Measurements from ENCODE around the gene C19orf38. TPM values are rescaled to one million over a fixed set of nuclear protein-coding genes. Genes with fewer than 3 reads are reported as not detected.
A peak's percentile ranks its signal among the peaks of the same experiment; 100 is the strongest.

The C19orf38 gene
- total and polyA plus RNA-seq, 2 of the 4 experiments (the other 2 are of a cell fraction) = 0.18 to 0.19 TPM

DNA sequence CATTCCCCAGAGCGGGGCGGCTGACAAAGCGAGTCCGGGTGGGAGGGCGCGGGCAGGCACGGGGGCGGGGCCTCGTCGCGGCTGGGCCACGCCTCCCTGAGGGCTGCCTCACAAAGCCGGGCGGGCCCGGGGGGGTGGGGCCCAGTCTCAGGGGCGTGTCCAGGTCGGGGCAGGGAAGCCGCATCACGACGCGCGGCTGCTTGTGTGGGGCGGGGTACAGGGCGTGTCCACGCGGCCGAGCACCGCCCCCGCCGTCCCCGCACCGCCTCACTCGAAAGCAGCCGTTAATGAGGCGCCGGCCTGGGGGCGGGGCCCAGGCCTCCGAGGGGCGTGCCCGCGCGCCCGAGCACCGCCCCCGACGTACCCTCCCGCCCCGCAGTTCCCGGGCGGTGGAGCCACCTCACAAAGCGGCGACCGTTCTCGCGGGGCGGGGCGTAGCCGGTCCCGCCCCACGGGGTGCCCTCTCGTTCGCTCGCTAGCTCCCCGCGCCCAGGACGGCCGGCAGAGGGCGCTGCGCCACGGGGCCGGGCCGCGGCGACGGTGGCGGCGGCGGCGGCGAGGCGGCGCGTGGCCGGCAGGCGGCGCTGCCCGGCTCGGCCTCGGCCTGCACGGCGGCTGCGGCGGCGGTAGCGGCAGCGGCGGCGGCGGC lies 22.9 kb downstream of the C19orf38 start, which contains the start of gene CARM1 (continued):
- TF ChIP-seq MAFK (IDR thresholded peaks at IDR 0.05; ENCODE audit: low read depth, low read length) = no peak
- TF ChIP-seq BHLHE40 (IDR thresholded peaks at IDR 0.05; ENCODE audit: low read depth, low read length) = 0 out of 2 replicates have a peak, but pooled peaks have one; percentile 14

DNA sequence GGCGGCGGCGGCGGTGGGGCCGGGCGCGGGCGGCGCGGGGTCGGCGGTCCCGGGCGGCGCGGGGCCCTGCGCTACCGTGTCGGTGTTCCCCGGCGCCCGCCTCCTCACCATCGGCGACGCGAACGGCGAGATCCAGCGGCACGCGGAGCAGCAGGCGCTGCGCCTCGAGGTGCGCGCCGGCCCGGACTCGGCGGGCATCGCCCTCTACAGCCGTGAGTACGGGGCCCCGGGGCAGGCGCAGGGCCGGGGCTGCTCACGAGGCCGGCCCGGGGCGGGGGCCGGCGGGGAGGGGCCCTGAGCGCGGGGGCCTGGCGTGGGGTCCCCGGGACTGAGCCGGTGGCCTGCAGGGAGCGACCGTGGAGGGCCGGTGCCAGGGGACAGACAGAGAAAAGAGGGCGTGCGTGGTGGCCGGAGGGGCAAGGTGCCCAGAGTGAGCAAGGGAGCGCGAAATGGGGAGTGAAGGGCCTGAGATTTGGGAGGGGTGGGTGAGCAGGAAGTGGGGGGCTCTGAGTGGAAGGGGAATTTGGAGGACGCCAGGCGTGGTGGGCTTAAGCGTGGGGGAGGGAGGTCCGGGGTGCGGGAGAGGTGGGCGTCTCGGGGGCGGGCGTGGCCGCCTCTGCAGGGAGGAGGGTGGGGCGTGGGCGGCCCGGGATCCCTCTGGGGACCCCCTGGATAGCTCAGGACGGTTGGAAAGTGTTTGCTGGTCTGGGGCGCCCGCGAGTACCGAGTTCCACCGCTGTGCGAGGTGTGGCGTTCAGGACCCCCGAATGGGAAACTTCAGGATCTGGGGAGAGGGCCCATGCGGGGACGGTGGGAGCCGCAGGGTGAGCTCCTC lies 23.7 kb downstream of the C19orf38 start:
- H3K4me3 ChIP-seq (ENCODE audit: insufficient read depth, low read depth, low read length) = peak overlapping the region; percentile 97
- peak overlapping the region; percentile 26 for H3K56ac ChIP-seq (ENCODE audit: extremely low read depth, insufficient read depth, low read length)
- H2AK5ac ChIP-seq (ENCODE audit: low read depth, low read length) = peak overlapping the region; percentile 89
- intact Hi-C loops (cut with micrococcal nuclease) = loop anchor here (5.0 kb wide), 1 partner anchor 55 kb away; the partner anchor contains the start of genes TIMM29 and YIPF2
- H3K4ac ChIP-seq (ENCODE audit: low read depth, low read length) = peak overlapping the region; percentile 85
- H3K9me3 ChIP-seq (ENCODE audit: control insufficient read depth, insufficient read depth, low read length) = no peaks in the 10 kb centered on the region
- peak overlapping the region; percentile 95 for H2AFZ ChIP-seq (replicated peaks; ENCODE audit: low read length, poor library complexity)
- in situ Hi-C loops (cut with MboI; ENCODE audit: low sequenced_read_pairs) = no loop called here
- H3K4me2 ChIP-seq (ENCODE audit: low read depth, low read length) = peak overlapping the region; percentile 93
- peaks cover 27% of the 10 kb centered on the region for H4K20me1 ChIP-seq (ENCODE audit: insufficient read depth, low read length)
- ATAC-seq (ENCODE audit: low read depth) (no peak; the same call in 1 of the 2 replicates), DNase-seq (no peak)
- H2BK120ac ChIP-seq (ENCODE audit: low read depth, low read length) = no peak overlapping the region
- H3K23ac ChIP-seq (ENCODE audit: low read depth, low read length) = peak overlapping the region; percentile 87
- peak overlapping the region; percentile 95 for H2AK9ac ChIP-seq (replicated peaks; ENCODE audit: low read depth, low read length, poor library complexity)
- no peak overlapping the region for H2BK15ac ChIP-seq (ENCODE audit: low read depth, low read length)
- BruUV-seq (replicated peaks) = no TSS peak
- peaks cover 13 to 48% of the 10 kb centered on the region in 2 experiments for H3K79me1 ChIP-seq (ENCODE audit: low read depth in 1 of 2, low read length in 2 of 2)
- peak overlapping the region; percentile 90 for H3K14ac ChIP-seq (replicated peaks; ENCODE audit: low read depth, low read length)
- H4K8ac ChIP-seq (ENCODE audit: low read depth in 2 of 2, low read length in 2 of 2) = peak overlapping the region; percentile 44 to 73; a peak in 3 of 4 replicates
- no peaks in the 10 kb centered on the region for H3K27me3 ChIP-seq (ENCODE audit: control insufficient read depth, insufficient read depth, low read length)
- peaks cover 16% of the 10 kb centered on the region for H3K9me1 ChIP-seq (ENCODE audit: insufficient read depth, low read length)
- dilution Hi-C loops (cut with HindIII; ENCODE audit: low sequenced_read_pairs, unreplicated experiment) = no loop called here
- H2BK20ac ChIP-seq (ENCODE audit: low read depth, low read length) = no peak overlapping the region
- TF ChIP-seq, protein P1, sequence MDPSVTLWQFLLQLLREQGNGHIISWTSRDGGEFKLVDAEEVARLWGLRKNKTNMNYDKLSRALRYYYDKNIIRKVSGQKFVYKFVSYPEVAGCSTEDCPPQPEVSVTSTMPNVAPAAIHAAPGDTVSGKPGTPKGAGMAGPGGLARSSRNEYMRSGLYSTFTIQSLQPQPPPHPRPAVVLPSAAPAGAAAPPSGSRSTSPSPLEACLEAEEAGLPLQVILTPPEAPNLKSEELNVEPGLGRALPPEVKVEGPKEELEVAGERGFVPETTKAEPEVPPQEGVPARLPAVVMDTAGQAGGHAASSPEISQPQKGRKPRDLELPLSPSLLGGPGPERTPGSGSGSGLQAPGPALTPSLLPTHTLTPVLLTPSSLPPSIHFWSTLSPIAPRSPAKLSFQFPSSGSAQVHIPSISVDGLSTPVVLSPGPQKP (IDR thresholded peaks at IDR 0.05; ENCODE audit: borderline replicate concordance, low read depth, low read length) = no peak
- peak; percentile 57; the same call in 1 of the 2 replicates for TF ChIP-seq MAZ (IDR thresholded peaks at IDR 0.05; ENCODE audit: borderline replicate concordance, low read depth, low read length)
- CTCF ChIA-PET = interaction anchor here (0.8 to 1.5 kb wide), 2 partner anchors 10 to 65 kb away, joined by 6 to 9 read pairs; no protein-coding TSS in a partner anchor
- H4K91ac ChIP-seq (ENCODE audit: insufficient read depth, low read depth, low read length) = peak overlapping the region; percentile 82
- H4K5ac ChIP-seq (ENCODE audit: low read depth, low read length) = peak overlapping the region; percentile 38
- H3K9ac ChIP-seq (ENCODE audit: low read depth, low read length) = peak overlapping the region; percentile 93
- WGBS, 2 experiments (ENCODE audit: extremely low coverage in 2 of 2, insufficient read length in 1 of 2) = 1% methylated on average over 64 of the region's 90 CpGs; no CpG with 5 or more reads in 1 of the 2 experiments
- POLR2A ChIA-PET (ENCODE audit: unreplicated experiment) = interaction anchor here (0.6 kb wide), 2 partner anchors 69 to 489 kb away, joined by 3 to 4 read pairs; no protein-coding TSS in a partner anchor
- H3K4me1 ChIP-seq (ENCODE audit: control insufficient read depth, insufficient read depth, low read length) = peaks cover 6% of the 10 kb centered on the region
- H2BK5ac ChIP-seq (ENCODE audit: low read depth, low read length, poor library complexity, severe bottlenecking) = peak overlapping the region; percentile 96
- no peaks in the 10 kb centered on the region for H3K36me3 ChIP-seq (ENCODE audit: control insufficient read depth, insufficient read depth, low read length)
- H3K18ac ChIP-seq (ENCODE audit: low read depth, low read length) = no peak overlapping the region; the same call in 1 of the 2 replicates
- H3K27ac ChIP-seq (ENCODE audit: insufficient read depth, low read length) = peak overlapping the region; percentile 81

All from IMR-90 (cell line).